ENCODE data around the gene SPATA13.

The SPATA13 gene

DNA sequence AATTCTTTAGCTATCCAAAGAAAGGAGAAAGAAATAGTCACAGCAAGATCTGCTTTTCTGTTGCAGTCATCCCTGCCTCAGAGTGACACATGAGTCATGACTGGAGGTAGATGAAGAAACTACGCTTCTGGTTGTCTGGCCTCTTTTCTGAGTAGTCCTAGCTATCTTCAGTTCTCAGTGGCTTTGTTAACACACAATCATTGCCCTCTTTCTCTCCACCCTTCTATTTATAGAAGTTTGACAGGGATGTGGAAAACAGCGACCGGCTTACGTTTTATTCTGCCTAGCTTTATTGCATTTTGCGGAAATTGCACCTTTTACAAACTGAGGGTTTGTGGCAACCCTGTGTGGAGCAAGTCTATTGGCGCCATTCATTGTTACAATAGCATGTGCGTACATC is 26.7 kb downstream of the SPATA13 start:
- peaks cover under 1% of the 10 kb centered on the region for H3K36me3 ChIP-seq (replicated peaks; ENCODE audit: low read depth, low read length)
- H3K4me2 ChIP-seq (ENCODE audit: low read length), result no peak overlapping the region
- no peaks in the 10 kb centered on the region for H4K20me1 ChIP-seq (ENCODE audit: insufficient read depth, low read length)
- H3K79me2 ChIP-seq (ENCODE audit: low read length), result no peaks in the 10 kb centered on the region; the same call in 1 of the 2 replicates
- H2AFZ ChIP-seq (ENCODE audit: low read depth, low read length), result no peak overlapping the region
- TF ChIP-seq EZH2phosphoT487 (IDR thresholded peaks at IDR 0.05; ENCODE audit: low read depth), result no peak
- TF ChIP-seq, protein P1, sequence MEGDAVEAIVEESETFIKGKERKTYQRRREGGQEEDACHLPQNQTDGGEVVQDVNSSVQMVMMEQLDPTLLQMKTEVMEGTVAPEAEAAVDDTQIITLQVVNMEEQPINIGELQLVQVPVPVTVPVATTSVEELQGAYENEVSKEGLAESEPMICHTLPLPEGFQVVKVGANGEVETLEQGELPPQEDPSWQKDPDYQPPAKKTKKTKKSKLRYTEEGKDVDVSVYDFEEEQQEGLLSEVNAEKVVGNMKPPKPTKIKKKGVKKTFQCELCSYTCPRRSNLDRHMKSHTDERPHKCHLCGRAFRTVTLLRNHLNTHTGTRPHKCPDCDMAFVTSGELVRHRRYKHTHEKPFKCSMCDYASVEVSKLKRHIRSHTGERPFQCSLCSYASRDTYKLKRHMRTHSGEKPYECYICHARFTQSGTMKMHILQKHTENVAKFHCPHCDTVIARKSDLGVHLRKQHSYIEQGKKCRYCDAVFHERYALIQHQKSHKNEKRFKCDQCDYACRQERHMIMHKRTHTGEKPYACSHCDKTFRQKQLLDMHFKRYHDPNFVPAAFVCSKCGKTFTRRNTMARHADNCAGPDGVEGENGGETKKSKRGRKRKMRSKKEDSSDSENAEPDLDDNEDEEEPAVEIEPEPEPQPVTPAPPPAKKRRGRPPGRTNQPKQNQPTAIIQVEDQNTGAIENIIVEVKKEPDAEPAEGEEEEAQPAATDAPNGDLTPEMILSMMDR (IDR thresholded peaks at IDR 0.05; ENCODE audit: low read depth, low read length), result no peak
- no peak overlapping the region for H3K27ac ChIP-seq (ENCODE audit: low read length)
- no peak overlapping the region for H3K4me3 ChIP-seq (ENCODE audit: low read length)
- no peaks in the 10 kb centered on the region for H3K27me3 ChIP-seq (ENCODE audit: low read depth, low read length)
- no peaks in the 10 kb centered on the region for H3K9me3 ChIP-seq (ENCODE audit: insufficient read depth, low read length)
- H3K4me1 ChIP-seq (ENCODE audit: low read length), result peaks cover 13% of the 10 kb centered on the region
- H3K9ac ChIP-seq (ENCODE audit: low read length), result no peak overlapping the region

DNA sequence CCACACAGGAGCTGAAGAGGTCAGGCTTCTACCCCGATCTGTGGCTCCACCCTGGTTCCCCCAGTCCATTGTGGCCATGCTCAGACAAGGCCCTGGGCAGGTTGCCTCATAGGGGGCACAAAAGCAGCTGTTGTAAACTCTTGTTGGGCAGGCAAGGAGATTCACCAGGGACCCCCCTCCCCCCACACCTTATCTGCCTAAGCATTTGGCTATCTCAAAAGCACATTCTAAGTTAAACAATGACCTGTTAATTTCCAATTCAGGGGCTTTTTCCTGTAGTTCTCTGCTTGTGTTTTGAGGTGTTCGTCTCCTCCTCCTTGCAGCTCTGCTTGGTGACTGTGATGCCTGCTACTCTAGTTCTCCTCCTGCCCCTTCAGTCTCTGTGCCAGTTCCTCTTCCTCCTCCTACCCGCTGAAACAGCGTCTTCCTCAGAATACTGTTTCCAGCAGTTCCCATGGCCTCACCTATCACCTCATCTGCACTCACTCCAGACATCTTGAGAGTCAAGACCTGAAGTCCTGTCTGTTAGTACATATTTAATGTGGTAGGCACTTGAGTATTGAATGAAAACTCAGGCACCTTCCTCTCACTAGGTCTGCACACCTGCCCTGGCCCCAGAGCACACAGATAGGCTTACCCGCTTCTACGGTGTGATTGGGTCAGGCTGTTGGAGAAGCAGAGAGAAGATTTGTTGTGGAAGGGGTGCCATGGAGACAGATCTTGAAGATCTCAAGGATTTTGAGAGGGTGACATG is 31.7 kb downstream of the SPATA13 start:
- H3K27ac ChIP-seq (ENCODE audit: low read length), result peak overlapping the region; percentile 19; the same call in 1 of the 2 replicates
- no peaks in the 10 kb centered on the region for H3K9me3 ChIP-seq (ENCODE audit: insufficient read depth, low read length)
- H3K27me3 ChIP-seq (ENCODE audit: low read depth, low read length), result no peaks in the 10 kb centered on the region
- no peaks in the 10 kb centered on the region for H3K79me2 ChIP-seq (ENCODE audit: low read length)
- H3K4me1 ChIP-seq (ENCODE audit: low read length), result peaks cover 21% of the 10 kb centered on the region
- H4K20me1 ChIP-seq (ENCODE audit: insufficient read depth, low read length), result no peaks in the 10 kb centered on the region
- peak overlapping the region; percentile 68 for H2AFZ ChIP-seq (ENCODE audit: low read depth, low read length)
- peak overlapping the region; percentile 45 for H3K4me2 ChIP-seq (ENCODE audit: low read length)
- H3K36me3 ChIP-seq (replicated peaks; ENCODE audit: low read depth, low read length), result no peaks in the 10 kb centered on the region
- H3K9ac ChIP-seq (ENCODE audit: low read length), result no peak overlapping the region
- TF ChIP-seq EZH2phosphoT487 (IDR thresholded peaks at IDR 0.05; ENCODE audit: low read depth), result no peak
- TF ChIP-seq, protein P1 (IDR thresholded peaks at IDR 0.05; ENCODE audit: low read depth, low read length), result no peak
- no peak overlapping the region for H3K4me3 ChIP-seq (ENCODE audit: low read length)

DNA sequence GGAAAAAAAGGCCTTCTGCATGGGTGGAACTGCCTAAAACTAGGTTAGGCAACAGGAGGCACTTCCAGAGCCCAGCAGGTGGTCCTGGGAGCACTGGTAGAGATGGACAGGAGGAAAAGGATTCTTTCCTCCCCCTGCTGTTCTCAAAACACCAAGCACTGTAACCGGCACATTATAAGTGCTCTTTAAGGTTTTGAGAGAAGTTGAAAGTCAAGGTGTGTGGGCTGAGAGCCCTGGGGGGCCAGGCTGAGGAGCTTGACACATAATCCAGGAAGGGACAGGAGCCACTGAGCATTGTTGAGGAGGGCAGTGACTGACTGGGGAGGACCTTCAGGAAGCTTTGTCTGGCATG is 32.3 kb downstream of the SPATA13 start:
- H3K9me3 ChIP-seq (ENCODE audit: insufficient read depth, low read length), result no peaks in the 10 kb centered on the region
- peaks cover 25% of the 10 kb centered on the region for H3K4me1 ChIP-seq (ENCODE audit: low read length)
- H3K27me3 ChIP-seq (ENCODE audit: low read depth, low read length), result no peaks in the 10 kb centered on the region
- H2AFZ ChIP-seq (ENCODE audit: low read depth, low read length), result no peak overlapping the region
- H3K79me2 ChIP-seq (ENCODE audit: low read length), result no peaks in the 10 kb centered on the region
- H3K4me2 ChIP-seq (ENCODE audit: low read length), result no peak overlapping the region
- H4K20me1 ChIP-seq (ENCODE audit: insufficient read depth, low read length), result no peaks in the 10 kb centered on the region
- no peaks in the 10 kb centered on the region for H3K36me3 ChIP-seq (replicated peaks; ENCODE audit: low read depth, low read length)
- TF ChIP-seq, protein P1 (IDR thresholded peaks at IDR 0.05; ENCODE audit: low read depth, low read length), result no peak
- TF ChIP-seq EZH2phosphoT487 (IDR thresholded peaks at IDR 0.05; ENCODE audit: low read depth), result no peak
- H3K4me3 ChIP-seq (ENCODE audit: low read length), result no peak overlapping the region
- no peak overlapping the region for H3K9ac ChIP-seq (ENCODE audit: low read length)
- no peak overlapping the region for H3K27ac ChIP-seq (ENCODE audit: low read length)

DNA sequence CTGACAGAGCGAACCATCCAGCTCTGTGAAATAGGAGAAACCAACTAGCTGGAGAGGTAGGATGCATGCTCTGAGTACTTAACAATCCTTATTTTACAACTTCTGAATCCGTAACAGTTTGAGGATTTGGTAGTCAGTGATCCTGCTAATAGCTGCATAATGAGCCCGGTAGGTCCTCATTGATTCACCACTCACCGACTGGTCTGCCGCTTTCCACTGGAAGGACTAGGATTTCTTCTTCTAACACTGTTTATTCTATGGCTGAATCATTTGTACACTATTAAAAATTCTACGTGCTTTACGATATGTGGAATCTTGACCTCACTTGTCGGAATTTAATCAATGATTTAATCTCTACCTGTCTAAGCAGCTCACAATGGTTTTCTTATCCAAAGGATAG is 33.9 kb downstream of the SPATA13 start:
- no peaks in the 10 kb centered on the region for H3K9me3 ChIP-seq (ENCODE audit: insufficient read depth, low read length)
- no peak overlapping the region for H3K27ac ChIP-seq (ENCODE audit: low read length)
- no peak overlapping the region for H2AFZ ChIP-seq (ENCODE audit: low read depth, low read length)
- H3K4me1 ChIP-seq (ENCODE audit: low read length), result peaks cover 25% of the 10 kb centered on the region
- no peaks in the 10 kb centered on the region for H4K20me1 ChIP-seq (ENCODE audit: insufficient read depth, low read length)
- no peak overlapping the region for H3K9ac ChIP-seq (ENCODE audit: low read length)
- H3K36me3 ChIP-seq (replicated peaks; ENCODE audit: low read depth, low read length), result no peaks in the 10 kb centered on the region
- H3K4me3 ChIP-seq (ENCODE audit: low read length), result no peak overlapping the region
- H3K27me3 ChIP-seq (ENCODE audit: low read depth, low read length), result no peaks in the 10 kb centered on the region
- H3K79me2 ChIP-seq (ENCODE audit: low read length), result no peaks in the 10 kb centered on the region
- no peak overlapping the region for H3K4me2 ChIP-seq (ENCODE audit: low read length)
- TF ChIP-seq, protein P1 (IDR thresholded peaks at IDR 0.05; ENCODE audit: low read depth, low read length), result no peak
- no peak for TF ChIP-seq EZH2phosphoT487 (IDR thresholded peaks at IDR 0.05; ENCODE audit: low read depth)

Measured in OCI-LY3 (cell line).